C4-2B (cell line): ENCODE results near the gene RMND1.
"Not testable (repeated sequence)": the region's sequence is repeated elsewhere in the genome, so short reads cannot be mapped to it uniquely, and the experiment has no call there.

Experiments
- H3K27ac ChIP-seq: fragments of 450-650 bp; 2 replicates; pipeline ENCODE4 v1.5.1; 2017
- CTCF ChIP-seq: fragments of 450-650 bp; conservative IDR thresholded peaks from 2 replicates; pipeline ENCODE4 v1.5.1; 2017; ENCODE audit warnings: mild to moderate bottlenecking
- ZFX ChIP-seq: fragments of 450-650 bp; IDR thresholded peaks from 2 replicates; pipeline ENCODE4 v1.6.1; 2017

Gene RMND1

DNA sequence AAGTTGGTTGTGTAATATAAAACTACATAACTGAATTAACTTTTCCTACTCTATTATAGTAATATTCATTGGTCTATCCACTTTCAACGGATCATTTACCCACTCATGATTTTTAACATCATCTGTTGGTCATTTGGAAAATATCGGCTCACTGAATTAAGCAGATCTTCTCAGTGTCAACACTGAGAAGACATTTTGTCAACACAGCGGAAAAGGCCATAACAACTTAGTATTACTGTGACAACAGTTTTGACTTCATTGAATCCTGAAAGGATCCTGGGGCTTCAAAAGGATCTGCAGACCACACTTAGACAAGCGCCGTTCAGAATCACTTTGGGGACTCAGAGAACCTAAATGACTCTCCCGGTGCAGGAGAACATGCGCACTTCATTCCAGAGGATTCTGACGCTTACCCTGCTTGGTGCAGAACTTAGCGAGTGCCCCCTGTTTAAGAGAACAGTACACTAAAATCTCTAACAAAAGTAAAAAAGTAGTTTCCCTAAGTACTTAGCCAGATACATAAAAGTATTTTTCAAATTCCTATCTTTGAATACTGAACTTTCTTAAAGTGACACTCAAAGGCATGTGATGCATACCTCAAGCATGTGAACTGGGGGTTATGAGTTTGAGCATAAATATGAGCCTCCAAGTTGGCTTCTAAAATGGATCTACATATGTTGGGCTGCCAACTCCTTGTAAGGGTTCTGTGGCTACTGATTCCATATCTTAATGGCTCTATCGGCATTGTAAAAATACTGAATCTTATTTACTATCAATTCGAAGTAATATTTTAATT lies 64.6 kb downstream of the RMND1 start:
- no peak overlapping the region for H3K27ac ChIP-seq

GRCh38 chr6:151385177-151385576 lies 66.7 kb downstream of the RMND1 start:
- TF ChIP-seq ZFX (no peak), CTCF (no peak)
- H3K27ac ChIP-seq: no peak overlapping the region

More for the DNA sequence above, 64.6 kb downstream of the RMND1 start:
- TF ChIP-seq CTCF: no peak
- no peak for TF ChIP-seq ZFX

DNA sequence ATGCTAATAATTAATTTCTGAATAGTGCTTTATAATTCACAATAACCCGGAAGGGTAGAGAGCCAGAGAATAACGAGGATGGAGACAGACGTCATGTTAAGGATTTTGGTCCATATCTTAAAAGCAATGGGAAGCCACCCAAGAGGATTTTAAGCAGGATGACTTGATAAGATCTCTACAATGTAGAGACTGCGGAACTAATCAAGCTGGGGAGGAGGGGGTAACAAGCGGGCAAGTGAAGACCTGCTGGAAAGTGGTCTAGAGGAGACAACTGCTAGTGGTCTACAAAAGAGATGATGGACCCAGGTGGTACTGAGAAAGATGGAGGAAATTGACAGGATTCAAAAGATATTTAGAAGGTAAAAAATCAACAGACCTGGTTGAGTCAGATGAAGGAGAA lies 67.8 kb downstream of the RMND1 start:
- no peak overlapping the region for H3K27ac ChIP-seq
- TF ChIP-seq CTCF (no peak), ZFX (no peak)

DNA sequence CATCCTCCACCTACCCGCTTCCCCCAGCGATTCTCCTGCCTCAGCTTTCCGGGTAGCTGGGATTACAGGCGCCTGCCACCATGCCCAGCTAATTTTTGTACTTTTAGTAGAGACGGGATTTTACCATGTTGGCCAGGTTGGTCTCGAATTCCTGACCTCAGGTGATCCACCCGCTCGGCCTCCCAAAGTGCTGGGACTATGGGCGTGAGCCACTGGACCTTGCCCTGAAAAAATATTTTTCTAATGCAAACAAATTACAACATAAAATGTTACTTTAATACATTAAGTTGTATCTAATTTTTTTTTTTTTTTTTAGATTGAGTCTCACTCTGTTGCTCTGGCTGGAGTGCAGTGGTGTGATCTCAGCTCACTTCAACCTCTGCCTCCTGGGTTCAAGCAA lies 69.3 kb downstream of the RMND1 start:
- H3K27ac ChIP-seq: not testable (repeated sequence)

DNA sequence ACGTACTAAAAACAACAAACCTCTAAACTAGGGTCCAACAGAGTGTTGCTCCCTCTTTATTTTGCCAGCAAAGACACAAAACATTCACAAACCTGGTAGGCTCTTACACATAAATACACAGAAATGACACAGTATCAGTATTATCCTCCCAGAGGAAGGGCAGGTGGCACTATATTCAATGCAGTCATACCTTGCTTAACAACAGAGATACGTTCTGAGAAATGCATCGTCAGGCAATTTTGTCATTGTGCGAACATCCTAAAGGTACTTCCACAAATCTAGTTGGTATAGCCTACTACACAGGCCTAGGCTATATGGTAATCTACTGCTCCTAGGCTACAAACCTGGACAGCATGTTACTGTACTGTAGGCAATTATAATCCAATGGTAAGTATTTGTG lies 70.2 kb downstream of the RMND1 start:
- no peak for TF ChIP-seq ZFX
- no peak for TF ChIP-seq CTCF
- H3K27ac ChIP-seq: no peak overlapping the region

GRCh38 chr6:151380848-151381205 lies 71.1 kb downstream of the RMND1 start:
- H3K27ac ChIP-seq: no peak overlapping the region
- TF ChIP-seq CTCF (no peak), ZFX (no peak)

- H3K27ac ChIP-seq: no peak overlapping the region
- no peak for TF ChIP-seq CTCF
- no peak for TF ChIP-seq ZFX
Observed at GRCh38 chr6:151379933-151380847, 71.7 kb downstream of the RMND1 start.
